Measurements from ENCODE around the gene ADAMTS7. TPM values are rescaled to one million over a fixed set of nuclear protein-coding genes. Genes with fewer than 3 reads are reported as not detected.

The ADAMTS7 gene
- total and polyA plus RNA-seq, 2 of the 13 experiments (the other 11 are each of a cell fraction or from before 2014, with no cell fraction given) = 0.09 to 0.12 TPM

DNA sequence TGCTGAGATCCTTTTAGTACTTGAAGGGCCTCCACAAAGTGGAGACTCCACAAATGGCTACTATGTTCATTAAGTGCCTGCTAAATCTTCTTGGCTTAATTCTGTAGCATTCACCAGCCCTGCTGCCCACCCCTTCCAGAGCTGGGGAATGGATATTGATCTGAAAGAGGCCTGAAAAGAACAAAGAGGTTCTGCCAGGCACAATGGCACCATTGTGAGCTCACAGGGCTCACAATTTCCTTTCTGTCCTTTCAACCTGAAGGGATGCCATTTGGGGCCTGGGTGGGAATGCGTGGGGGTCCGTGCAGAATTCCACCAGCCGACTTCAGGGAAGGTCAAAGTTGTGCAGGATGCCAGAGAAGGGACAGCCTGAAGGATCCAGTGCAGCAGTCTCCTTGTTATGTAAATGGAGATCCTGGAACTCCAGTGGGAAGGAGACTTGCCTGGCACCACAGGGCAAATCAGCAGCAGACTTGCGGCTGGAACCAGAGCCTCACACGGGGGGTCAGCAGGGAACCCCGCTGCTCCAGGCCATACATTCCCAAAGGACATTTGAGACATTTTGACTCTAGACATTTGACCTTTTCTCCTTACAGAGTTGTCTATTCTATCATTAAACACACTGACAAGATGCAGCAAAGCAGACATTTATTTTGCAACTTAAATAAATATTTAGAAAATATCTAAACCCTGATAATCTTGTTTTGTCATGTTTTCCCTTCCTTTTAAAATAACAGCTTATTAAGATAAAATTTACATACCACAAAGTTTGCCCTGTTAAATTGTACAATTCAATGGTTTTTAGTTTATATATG lies 39.9 kb upstream of the ADAMTS7 start:
- Histone ChIP-seq H3K4me2 (ENCODE audit: low read depth, low read length) (peak overlapping the region; percentile 56), H3K9me3 (ENCODE audit: low read length) (no peaks in the 10 kb centered on the region), H3K4me3 (replicated peaks in 1 of 3; ENCODE audit: insufficient read depth in 1 of 3, low read depth in 2 of 3, low read length in 3 of 3) (peak overlapping the region in 2 of 3 experiments; percentile 10 to 12; a peak in 1 of 6 replicates), H3K4me1 (ENCODE audit: insufficient read depth, low read length) (peaks cover 38% of the 10 kb centered on the region), H2AFZ (ENCODE audit: low read length) (no peak overlapping the region), H3K9ac (ENCODE audit: insufficient read depth, low read depth, low read length) (no peak overlapping the region), H3K27ac (ENCODE audit: extremely low read length, insufficient read depth, low read length) (peak overlapping the region; percentile 4), H3K79me2 (ENCODE audit: insufficient read depth, low read length) (no peaks in the 10 kb centered on the region), H3K36me3 (replicated peaks in 1 of 2; ENCODE audit: control insufficient read depth in 1 of 2, insufficient read depth in 2 of 2, low read length in 2 of 2) (no peaks in the 10 kb centered on the region), H4K20me1 (ENCODE audit: insufficient read depth, low read length) (no peaks in the 10 kb centered on the region), H3K27me3 (ENCODE audit: control insufficient read depth in 1 of 2, insufficient read depth in 2 of 2, low read length in 2 of 2) (no peaks in the 10 kb centered on the region)
- peak; percentile 62 for DNase-seq (ENCODE audit: low spot score)
- WGBS (ENCODE audit: low lambda C conversion rate) = 0% methylated on average over 5 of the region's 6 CpGs
- BruUV-seq (replicated peaks) = no TSS peak
- FAIRE-seq = no peak
- CTCF ChIA-PET (ENCODE audit: low intra/inter-chr PET ratio, low total read pairs) = no interaction called here
- intact Hi-C loops (cut with micrococcal nuclease; ENCODE audit: unreplicated experiment) (no loop called here), in situ Hi-C loops (cut with HindIII; ENCODE audit: extremely low pct_ligation_motif_present, low pct_unique_long_range_greater_than_20kb) (no loop called here)
- peak; percentile 90 for ATAC-seq
- POLR2A ChIA-PET = no interaction called here
- TF ChIP-seq ARID5B (CRISPR knock-in tag; IDR thresholded peaks at IDR 0.05) = peak; percentile 50; the same call in 1 of the 2 replicates
- peak; percentile 24; the same call in 1 of the 2 replicates for TF ChIP-seq TCF7 (IDR thresholded peaks at IDR 0.05; ENCODE audit: low read depth)
- TF ChIP-seq NFE2L1 (CRISPR knock-in tag; IDR thresholded peaks at IDR 0.05; ENCODE audit: borderline replicate concordance) = no peak
- TF ChIP-seq TBL1XR1 (IDR thresholded peaks at IDR 0.05; ENCODE audit: borderline replicate concordance, low read length, partially characterized antibody) = no peak
- peak; percentile 71; the same call in 1 of the 2 replicates for TF ChIP-seq GATAD2A (CRISPR knock-in tag; IDR thresholded peaks at IDR 0.05)
- 0 out of 2 replicates have a peak, but pooled peaks have one; percentile 26 for TF ChIP-seq RARA (CRISPR knock-in tag; IDR thresholded peaks at IDR 0.05)
- no peak for TF ChIP-seq ATF4 (CRISPR knock-in tag; IDR thresholded peaks at IDR 0.05)
- TF ChIP-seq XRCC5 (optimal IDR thresholded peaks at IDR 0.05; ENCODE audit: low read length) = peak; percentile 42
- TF ChIP-seq SOX6 (IDR thresholded peaks at IDR 0.05) = no peak
- peak; percentile 65; the same call in 1 of the 2 replicates for TF ChIP-seq SOX6 (CRISPR knock-in tag; IDR thresholded peaks at IDR 0.05)
- peak; percentile 46 for TF ChIP-seq TEAD3 (CRISPR knock-in tag; optimal IDR thresholded peaks at IDR 0.05; ENCODE audit: borderline replicate concordance)
- peak; percentile 81 for TF ChIP-seq SOX5 (CRISPR knock-in tag; IDR thresholded peaks at IDR 0.05; ENCODE audit: borderline replicate concordance)
- 0 out of 2 replicates have a peak, but pooled peaks have one; percentile 12 for TF ChIP-seq NCOA2 (CRISPR knock-in tag; IDR thresholded peaks at IDR 0.05)
- no peak for TF ChIP-seq ZSCAN5A (CRISPR knock-in tag; IDR thresholded peaks at IDR 0.05; ENCODE audit: borderline replicate concordance)
- TF ChIP-seq ZBTB7A (CRISPR knock-in tag; IDR thresholded peaks at IDR 0.05) = 0 out of 2 replicates have a peak, but pooled peaks have one; percentile 20
- peak; percentile 52; the same call in 1 of the 2 replicates for TF ChIP-seq ZBTB7B (CRISPR knock-in tag; IDR thresholded peaks at IDR 0.05)
- TF ChIP-seq ZNF3 (CRISPR knock-in tag; IDR thresholded peaks at IDR 0.05) = 0 out of 2 replicates have a peak, but pooled peaks have one; percentile 47
- TF ChIP-seq SOX13 (IDR thresholded peaks at IDR 0.05) = 0 out of 2 replicates have a peak, but pooled peaks have one; percentile 15
- TF ChIP-seq SOX13 (CRISPR knock-in tag; conservative IDR thresholded peaks at IDR 0.05 in 1 of 2, IDR thresholded peaks at IDR 0.05 in 1 of 2) = peak in 1 of 2 experiments; percentile 85; a peak in 2 of 4 replicates
